K562 (cell line): Measurements from ENCODE around the gene EGFL7. TPM values are rescaled to one million over a fixed set of nuclear protein-coding genes. Genes with fewer than 3 reads are reported as not detected.

Experiments
- ARHGAP35 ChIP-seq: fragments of 450-650 bp; IDR thresholded peaks from 2 replicates; pipeline ENCODE4 v1.6.1; 2018; ENCODE audit not compliant: partially characterized antibody
- ARID2 ChIP-seq: fragments of 450-650 bp; IDR thresholded peaks from 2 replicates; pipeline ENCODE4 v1.6.1; 2017; ENCODE audit warnings: antibody characterized with exemption, mild to moderate bottlenecking
- ASH1L ChIP-seq: fragments of 450-650 bp; IDR thresholded peaks from 2 replicates; pipeline ENCODE4 v1.6.1; 2018; ENCODE audit warnings: borderline replicate concordance, mild to moderate bottlenecking, low read depth; ENCODE audit not compliant: partially characterized antibody
- CHAMP1 ChIP-seq: fragments of 450-650 bp; IDR thresholded peaks from 2 replicates; pipeline ENCODE4 v1.6.1; 2016; ENCODE audit warnings: mild to moderate bottlenecking
- DDX20 ChIP-seq: fragments of 450-650 bp; IDR thresholded peaks from 2 replicates; pipeline ENCODE4 v1.6.1; 2016; ENCODE audit warnings: missing genetic modification characterization, low read depth, mild to moderate bottlenecking, missing compliant biosample characterization, moderate library complexity
- E2F8 ChIP-seq: fragments of 450-650 bp; IDR thresholded peaks from 2 replicates; pipeline ENCODE4 v1.7.1; 2018; ENCODE audit warnings: mild to moderate bottlenecking, low read depth; ENCODE audit not compliant: partially characterized antibody
- L3MBTL2 ChIP-seq: fragments of 450-650 bp; IDR thresholded peaks from 2 replicates; pipeline ENCODE4 v1.6.1; 2016; ENCODE audit warnings: mild to moderate bottlenecking, moderate library complexity
- PRPF4 ChIP-seq: fragments of 200-400 bp; formaldehyde crosslinking; IDR thresholded peaks from one replicate; pipeline ENCODE4 v1.6.1; 2017; ENCODE audit warnings: low read length, low read depth, mild to moderate bottlenecking; ENCODE audit not compliant: insufficient read depth, poor library complexity, severe bottlenecking
- SAP30 ChIP-seq: fragments of 200-600 bp; sonication (generic); IDR thresholded peaks from 2 replicates; pipeline ENCODE4 v1.6.1; 2012; ENCODE audit warnings: borderline replicate concordance, low read depth, mild to moderate bottlenecking, moderate library complexity, low read length, control low read depth, inconsistent platforms; ENCODE audit not compliant: insufficient read depth, poor library complexity, severe bottlenecking
- XRCC3 ChIP-seq: fragments of 450-650 bp; IDR thresholded peaks from 2 replicates; pipeline ENCODE4 v1.6.1; 2017; ENCODE audit warnings: mild to moderate bottlenecking, moderate library complexity
- polyA plus RNA-seq, 8 experiments: library from polyadenylated mRNA; depleted of rRNA in 4 of 8; stranded (reverse) in 5 of 8; unstranded in 3 of 8; fragments of >200 nt; fragmentation: Nextera tagmentation in 2 of 8; fragmentation: Illumina TruSeq in 1 of 8; extraction: Ambion mirVana in 2 of 8; extraction: Trizol in 1 of 8; gene quantifications; 2 replicates each; pipeline versions ENCODE4 v1.2.1 to v1.2.3, GENCODE V29; 2011 to 2014; ENCODE audit warnings: inconsistent platforms in 1 of 8, missing spikeins in 1 of 8
- total RNA-seq, 7 experiments: library from RNA; depleted of rRNA in 6 of 7; stranded (reverse); fragments of >200 nt in 6 of 7; fragmentation: Illumina TruSeq in 2 of 7; extraction: Trizol in 2 of 7; gene quantifications; 2 replicates each; pipeline versions ENCODE4 v1.2.1 to v1.2.3, GENCODE V29; 2011 to 2021; ENCODE audit warnings: low replicate concordance in 1 of 7
- TF ChIP-seq, protein P1 (sequence below): fragments of 250-450 bp; sonication (Bioruptor Pico); IDR thresholded peaks from 2 replicates; pipeline ENCODE4 v1.5.0; 2020; ENCODE audit warnings: mild to moderate bottlenecking
- TF ChIP-seq, protein P2 (sequence below): sonication (generic); formaldehyde crosslinking; IDR thresholded peaks from 2 replicates; pipeline ENCODE4 v1.8.0; 2023; ENCODE audit warnings: mild to moderate bottlenecking, missing genetic modification reagents
- TF ChIP-seq, protein P3 (sequence below): fragments of 450-650 bp; IDR thresholded peaks from 2 replicates; pipeline ENCODE4 v1.6.1; 2017; ENCODE audit warnings: antibody characterized with exemption, mild to moderate bottlenecking

Gene EGFL7
- total and polyA plus RNA-seq, 9 of the 15 experiments (the other 6 are each of a cell fraction or from before 2014, with no cell fraction given): 1.5 to 286 (median 55.5) TPM

DNA sequence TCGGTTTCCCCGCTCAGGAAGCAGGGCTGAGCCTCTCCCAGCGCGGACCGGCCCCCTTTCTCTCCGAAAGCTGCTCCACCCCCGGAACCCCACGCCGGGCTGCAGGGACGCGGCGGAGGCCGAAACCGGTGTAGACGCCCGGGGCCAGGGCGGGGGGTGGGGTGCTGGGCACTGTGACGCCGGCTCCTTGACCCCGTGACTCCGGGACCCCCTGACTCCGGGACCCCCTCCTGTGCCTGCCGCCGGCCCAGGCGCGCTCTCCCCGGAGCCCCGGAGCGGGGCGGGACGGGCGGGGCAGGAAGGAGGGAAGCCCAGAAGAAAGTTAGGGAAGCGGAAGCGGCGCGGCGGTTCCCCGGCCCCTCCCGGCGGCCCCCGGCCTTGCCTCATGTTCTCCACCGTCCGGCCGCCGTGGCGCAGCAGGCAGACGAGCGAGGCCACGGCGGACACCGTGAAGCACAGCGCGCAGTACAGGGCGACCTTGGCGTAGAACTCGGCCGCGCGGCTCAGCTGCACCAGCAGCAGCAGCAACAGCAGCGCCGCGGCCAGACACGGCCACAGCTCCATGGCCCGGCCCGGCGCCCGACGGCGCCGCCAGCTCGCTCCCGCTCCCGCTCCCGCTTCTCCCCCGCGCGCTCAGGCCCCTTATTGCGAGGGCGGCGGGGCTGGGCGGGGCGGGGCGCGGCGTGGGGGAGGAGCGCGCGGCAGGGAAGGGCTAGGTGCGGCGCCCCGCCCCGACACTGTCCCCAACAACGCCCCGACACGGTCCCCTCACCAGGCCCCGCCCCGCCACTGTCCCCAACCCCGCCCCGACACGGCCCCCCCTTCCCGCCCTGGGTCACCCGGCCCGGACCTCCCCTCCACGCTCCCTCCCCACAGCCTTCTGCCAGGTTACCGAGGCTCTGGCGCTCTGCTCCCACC is 24.3 kb downstream of the EGFL7 start, which contains the start of gene AGPAT2 (continued):
- no peak for TF ChIP-seq DDX20 (tag)
- TF ChIP-seq CHAMP1: no peak
- TF ChIP-seq XRCC3: no peak
- no peak for TF ChIP-seq ARHGAP35
- no peak for TF ChIP-seq ASH1L
- no peak for TF ChIP-seq ARID2
- peak; percentile 96 for TF ChIP-seq L3MBTL2
- TF ChIP-seq, protein P1, sequence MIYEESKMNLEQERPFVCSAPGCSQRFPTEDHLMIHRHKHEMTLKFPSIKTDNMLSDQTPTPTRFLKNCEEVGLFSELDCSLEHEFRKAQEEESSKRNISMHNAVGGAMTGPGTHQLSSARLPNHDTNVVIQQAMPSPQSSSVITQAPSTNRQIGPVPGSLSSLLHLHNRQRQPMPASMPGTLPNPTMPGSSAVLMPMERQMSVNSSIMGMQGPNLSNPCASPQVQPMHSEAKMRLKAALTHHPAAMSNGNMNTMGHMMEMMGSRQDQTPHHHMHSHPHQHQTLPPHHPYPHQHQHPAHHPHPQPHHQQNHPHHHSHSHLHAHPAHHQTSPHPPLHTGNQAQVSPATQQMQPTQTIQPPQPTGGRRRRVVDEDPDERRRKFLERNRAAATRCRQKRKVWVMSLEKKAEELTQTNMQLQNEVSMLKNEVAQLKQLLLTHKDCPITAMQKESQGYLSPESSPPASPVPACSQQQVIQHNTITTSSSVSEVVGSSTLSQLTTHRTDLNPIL (CRISPR knock-in tag): no peak
- TF ChIP-seq, protein P2, sequence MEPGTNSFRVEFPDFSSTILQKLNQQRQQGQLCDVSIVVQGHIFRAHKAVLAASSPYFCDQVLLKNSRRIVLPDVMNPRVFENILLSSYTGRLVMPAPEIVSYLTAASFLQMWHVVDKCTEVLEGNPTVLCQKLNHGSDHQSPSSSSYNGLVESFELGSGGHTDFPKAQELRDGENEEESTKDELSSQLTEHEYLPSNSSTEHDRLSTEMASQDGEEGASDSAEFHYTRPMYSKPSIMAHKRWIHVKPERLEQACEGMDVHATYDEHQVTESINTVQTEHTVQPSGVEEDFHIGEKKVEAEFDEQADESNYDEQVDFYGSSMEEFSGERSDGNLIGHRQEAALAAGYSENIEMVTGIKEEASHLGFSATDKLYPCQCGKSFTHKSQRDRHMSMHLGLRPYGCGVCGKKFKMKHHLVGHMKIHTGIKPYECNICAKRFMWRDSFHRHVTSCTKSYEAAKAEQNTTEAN (CRISPR knock-in tag): no peak
- no peak for TF ChIP-seq SAP30
- TF ChIP-seq, protein P3, sequence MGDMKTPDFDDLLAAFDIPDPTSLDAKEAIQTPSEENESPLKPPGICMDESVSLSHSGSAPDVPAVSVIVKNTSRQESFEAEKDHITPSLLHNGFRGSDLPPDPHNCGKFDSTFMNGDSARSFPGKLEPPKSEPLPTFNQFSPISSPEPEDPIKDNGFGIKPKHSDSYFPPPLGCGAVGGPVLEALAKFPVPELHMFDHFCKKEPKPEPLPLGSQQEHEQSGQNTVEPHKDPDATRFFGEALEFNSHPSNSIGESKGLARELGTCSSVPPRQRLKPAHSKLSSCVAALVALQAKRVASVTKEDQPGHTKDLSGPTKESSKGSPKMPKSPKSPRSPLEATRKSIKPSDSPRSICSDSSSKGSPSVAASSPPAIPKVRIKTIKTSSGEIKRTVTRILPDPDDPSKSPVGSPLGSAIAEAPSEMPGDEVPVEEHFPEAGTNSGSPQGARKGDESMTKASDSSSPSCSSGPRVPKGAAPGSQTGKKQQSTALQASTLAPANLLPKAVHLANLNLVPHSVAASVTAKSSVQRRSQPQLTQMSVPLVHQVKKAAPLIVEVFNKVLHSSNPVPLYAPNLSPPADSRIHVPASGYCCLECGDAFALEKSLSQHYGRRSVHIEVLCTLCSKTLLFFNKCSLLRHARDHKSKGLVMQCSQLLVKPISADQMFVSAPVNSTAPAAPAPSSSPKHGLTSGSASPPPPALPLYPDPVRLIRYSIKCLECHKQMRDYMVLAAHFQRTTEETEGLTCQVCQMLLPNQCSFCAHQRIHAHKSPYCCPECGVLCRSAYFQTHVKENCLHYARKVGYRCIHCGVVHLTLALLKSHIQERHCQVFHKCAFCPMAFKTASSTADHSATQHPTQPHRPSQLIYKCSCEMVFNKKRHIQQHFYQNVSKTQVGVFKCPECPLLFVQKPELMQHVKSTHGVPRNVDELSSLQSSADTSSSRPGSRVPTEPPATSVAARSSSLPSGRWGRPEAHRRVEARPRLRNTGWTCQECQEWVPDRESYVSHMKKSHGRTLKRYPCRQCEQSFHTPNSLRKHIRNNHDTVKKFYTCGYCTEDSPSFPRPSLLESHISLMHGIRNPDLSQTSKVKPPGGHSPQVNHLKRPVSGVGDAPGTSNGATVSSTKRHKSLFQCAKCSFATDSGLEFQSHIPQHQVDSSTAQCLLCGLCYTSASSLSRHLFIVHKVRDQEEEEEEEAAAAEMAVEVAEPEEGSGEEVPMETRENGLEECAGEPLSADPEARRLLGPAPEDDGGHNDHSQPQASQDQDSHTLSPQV: no peak; the same call in 1 of the 2 replicates
- no peak for TF ChIP-seq PRPF4
- no peak for TF ChIP-seq E2F8
